ENCODE measurements around the gene OPN1SW.

DNA sequence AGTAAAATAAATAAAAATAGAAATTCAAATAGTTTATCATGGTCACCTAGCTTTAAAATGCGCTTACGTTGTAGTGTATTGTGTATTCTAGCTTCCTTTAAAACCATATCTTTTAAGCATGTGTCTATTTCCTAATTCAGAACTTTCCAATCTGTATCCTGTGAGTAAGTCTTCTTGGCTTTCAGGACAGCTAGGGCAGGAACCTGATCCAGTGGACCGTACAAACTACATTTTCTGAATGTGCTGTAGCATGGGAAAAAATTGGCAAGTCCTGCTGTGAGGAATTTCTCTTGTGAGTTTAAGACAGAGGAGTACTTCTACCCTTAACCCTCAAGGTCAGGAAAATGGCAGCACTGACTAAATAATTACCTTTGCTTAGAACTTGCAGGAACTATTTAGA, 12.1 kb downstream of the OPN1SW start:
- no peak for TF ChIP-seq L3MBTL2 (conservative IDR thresholded peaks at IDR 0.05)
- TF ChIP-seq SP1 (IDR thresholded peaks at IDR 0.05), result no peak
- no peak for TF ChIP-seq ZNF384 (IDR thresholded peaks at IDR 0.05)
- no peak for TF ChIP-seq LEF1 (IDR thresholded peaks at IDR 0.05; ENCODE audit: borderline replicate concordance)

Measured in HEK293T (cell line).